ENCODE results near the gene OSGIN1.

The OSGIN1 gene, protein sequence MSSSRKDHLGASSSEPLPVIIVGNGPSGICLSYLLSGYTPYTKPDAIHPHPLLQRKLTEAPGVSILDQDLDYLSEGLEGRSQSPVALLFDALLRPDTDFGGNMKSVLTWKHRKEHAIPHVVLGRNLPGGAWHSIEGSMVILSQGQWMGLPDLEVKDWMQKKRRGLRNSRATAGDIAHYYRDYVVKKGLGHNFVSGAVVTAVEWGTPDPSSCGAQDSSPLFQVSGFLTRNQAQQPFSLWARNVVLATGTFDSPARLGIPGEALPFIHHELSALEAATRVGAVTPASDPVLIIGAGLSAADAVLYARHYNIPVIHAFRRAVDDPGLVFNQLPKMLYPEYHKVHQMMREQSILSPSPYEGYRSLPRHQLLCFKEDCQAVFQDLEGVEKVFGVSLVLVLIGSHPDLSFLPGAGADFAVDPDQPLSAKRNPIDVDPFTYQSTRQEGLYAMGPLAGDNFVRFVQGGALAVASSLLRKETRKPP

DNA sequence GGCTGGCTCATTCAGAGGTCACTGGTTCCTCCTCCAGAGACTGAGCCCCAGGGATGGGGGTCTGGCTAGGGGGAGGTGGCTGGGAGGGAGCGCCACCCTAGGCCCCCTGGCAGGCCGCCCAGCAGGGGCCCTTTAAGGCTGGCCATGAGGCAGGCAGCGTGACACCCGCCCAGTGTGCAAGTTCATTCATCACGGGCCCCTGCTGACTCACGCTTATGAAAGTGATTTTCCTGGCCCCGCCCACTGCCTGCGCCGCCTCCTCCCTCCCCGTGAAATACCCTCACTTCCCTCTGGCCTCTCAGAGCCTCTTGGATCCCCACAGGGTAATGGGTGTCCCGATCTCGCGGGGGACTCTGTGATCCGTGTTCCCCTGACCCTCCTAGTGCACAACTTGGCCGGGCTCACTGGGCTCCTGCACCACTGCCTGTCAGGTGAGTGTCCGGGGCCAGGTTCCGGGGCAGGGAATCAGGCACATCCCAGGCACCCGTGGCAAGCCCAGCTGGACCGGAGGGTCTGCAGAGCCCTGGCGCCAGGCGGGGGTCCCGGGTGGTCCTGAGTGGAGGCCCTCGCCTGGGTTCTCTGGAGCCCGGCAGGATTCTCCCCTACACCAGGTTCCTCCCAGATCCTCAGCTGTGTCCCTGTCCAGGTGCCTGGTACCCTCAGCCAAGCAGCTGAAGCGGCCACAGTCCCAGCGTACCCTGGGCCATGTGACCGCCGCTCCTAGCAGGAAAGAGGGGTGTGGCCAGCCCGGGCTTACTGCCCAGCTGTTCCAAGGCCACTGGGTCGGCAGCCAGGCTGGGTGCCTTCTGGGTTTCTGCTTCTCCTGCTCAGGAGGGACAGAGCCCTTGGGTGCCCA is at the start of gene OSGIN1:
TSS of gene OSGIN1 (plus strand) at position 301 of the 856 bp plus-strand sequence. CDS start 4,432 bp downstream, outside the sequence.
- DNase-seq: peak; percentile 62

DNA sequence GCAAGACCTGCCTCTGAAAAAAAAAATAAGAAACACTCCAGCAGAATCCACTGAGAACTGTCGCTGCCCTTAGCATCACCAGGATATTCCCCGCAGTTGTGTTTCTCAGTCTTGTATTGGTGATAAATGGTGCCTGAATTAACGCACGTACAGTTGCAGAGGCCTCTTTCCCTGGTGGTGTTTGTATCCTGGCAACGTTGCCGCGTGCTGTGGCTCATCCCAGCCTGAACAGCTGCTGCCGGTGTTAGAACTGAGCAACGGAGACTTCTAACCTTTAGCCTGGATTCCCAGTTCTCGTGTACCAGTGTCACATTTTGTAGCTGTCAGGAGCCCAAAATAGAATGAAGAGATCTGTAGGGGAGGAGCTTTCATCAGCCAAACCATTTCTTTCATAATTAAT is 49.3 kb upstream of the OSGIN1 start:
- no peak for DNase-seq

DNA sequence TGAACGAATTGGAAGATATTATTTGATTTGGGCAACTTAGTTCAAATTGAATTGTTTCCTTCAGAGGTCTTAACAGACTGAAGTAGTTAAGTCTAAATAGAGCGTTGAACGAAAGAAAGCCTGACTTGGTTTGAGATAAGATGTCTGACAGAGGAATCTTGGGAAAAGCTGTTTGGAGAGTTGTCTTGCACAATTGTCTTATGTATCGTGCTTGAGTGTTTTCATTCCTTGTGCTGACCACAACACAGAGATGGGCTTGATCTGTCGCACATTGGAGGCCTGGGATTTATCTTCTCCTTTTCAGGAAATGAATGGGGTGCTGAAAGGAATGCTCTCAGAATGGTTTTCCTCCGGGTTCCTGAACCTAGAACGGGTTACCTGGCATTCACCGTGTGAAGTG is 46.4 kb upstream of the OSGIN1 start:
- DNase-seq: no peak

DNA sequence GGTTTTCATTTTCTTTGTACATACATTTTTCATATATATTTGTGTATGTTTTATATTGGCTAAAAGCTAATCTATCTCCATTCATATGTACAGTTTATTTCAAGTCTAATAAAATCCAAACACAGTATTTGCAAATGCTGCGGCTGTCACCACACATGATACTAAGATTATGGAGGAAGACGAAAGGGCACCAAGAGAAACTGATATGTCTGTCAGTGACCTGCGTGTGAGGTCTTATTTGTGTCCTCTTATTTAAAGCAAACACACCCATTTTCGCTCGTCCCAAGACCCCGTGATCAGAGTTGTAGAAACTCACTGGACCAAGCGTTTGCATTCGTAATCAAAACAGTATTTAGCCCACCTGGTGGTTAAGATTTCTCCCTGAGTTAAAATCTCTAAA is 45.9 kb upstream of the OSGIN1 start:
- no peak for DNase-seq

DNA sequence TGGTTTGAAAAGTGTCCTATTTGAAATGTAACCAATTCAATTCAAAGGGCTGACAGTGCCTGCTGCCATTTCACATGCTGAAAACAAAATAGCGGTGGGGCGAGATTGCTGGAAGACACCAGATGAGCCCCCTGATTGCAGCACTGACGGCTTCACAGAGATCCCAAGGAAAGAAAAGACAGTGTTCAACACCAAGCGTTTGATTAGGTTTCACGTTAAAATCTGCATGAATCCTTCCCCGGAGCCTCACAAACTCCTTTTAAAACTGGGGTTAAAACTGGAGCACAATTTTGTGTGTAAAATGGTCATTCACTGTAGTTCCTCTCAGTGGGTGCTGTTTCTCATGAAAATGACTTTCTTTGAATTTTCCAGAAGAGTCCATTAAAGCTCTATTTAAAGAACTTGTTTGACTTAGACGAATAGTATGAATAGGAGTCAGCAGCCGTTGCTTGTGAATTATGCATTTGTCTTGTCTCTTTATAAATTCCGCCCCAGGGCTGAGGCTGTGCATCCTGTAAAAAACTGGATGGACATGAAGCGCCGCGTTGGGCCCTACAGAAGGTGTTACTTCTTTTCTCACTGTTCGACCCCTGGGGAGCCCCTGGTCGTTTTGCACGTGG is 45.3 kb upstream of the OSGIN1 start:
- DNase-seq: no peak

DNA sequence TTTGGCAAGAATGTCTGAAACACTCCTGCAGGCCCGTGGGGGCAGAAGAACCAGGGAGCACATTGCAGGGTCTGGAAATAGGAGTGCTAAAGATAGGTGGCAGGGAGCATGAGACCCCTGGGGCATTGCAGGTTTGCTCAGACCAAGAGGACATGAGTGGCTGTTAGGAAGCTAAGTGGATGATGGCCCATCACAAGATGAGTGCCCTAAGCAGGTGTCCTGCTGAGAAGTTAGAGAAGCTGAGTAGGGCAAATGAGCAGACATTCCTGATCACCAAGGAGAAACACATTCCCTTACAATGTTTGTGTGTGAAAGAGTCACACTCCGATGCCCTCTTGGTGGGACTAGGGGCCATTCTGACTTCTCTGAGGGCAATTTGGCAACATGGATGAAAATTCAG is 44.2 kb upstream of the OSGIN1 start:
- DNase-seq: no peak

DNA sequence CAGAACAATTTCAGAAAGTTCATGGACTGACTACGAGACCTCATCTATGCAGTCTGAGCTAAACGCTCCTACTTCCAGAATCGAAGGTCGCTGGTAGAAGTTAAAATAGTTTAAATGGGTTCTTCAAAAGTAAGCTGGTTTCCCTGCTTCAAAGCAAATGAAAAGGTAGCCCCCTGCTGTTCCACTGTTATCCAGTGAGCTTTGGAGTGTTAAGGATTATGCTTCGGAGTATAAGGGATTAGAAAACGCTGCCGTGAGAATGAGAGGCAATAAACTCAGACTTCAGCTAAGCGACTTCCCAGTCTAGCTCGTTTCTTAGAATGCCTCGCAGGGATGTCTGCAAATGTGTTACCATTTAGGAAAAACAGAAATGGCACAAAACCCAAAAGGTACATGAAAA is 41.8 kb upstream of the OSGIN1 start:
- no peak for DNase-seq

DNA sequence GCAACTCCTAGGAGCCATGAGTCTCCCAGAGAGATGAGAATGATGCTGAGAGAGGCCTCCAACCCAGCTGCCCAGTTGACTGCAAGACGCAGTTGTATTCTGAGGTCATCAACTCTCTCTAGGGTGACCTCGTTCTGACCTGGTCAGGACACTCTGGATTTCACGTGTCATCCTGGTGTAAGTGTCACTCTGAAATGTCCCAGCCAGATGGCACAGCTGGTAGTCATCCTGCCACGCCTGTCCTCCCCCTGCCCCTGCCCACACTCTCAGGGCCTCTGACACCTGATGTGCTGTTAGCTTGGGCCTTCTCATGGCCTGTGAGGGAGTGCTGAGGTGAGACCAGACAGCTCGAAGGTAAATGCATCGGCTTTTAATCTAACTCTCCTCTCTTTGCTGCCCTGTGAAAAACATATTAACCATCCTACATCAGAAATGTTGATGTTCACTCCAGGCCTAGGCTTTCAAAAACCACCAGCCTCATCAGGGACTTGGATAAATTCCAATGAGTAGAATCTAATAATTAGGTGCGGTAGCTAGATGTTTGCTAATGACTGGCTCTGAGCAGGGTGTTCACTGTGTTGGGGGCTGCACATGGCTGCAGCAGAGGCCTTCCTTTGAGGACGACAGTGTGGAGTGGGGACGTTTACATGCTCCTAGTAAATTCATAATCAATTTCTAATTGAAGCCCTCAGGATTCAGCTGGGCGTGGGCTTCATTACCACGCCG is 40.4 kb upstream of the OSGIN1 start:
- DNase-seq: no peak

DNA sequence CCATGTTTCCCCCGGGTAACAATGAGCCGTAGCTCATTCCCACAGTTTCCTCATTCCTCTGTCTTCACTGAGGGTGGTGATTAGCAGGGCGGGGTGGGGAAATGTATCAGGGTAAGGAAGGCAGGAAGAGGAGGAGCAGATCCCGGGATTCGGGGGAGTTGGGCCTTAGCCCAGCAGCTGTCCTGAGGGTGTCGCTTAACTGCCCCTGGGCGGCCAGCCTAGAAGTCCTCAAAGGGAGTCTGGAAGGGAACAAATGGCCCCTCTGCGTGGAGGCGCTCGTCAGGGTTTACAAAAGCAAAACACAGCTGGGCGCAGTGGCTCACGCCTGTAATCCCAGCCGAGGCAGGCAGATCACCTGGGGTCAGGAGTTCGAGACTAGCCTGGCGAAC is 39.8 kb upstream of the OSGIN1 start:
- no peak for DNase-seq

DNA sequence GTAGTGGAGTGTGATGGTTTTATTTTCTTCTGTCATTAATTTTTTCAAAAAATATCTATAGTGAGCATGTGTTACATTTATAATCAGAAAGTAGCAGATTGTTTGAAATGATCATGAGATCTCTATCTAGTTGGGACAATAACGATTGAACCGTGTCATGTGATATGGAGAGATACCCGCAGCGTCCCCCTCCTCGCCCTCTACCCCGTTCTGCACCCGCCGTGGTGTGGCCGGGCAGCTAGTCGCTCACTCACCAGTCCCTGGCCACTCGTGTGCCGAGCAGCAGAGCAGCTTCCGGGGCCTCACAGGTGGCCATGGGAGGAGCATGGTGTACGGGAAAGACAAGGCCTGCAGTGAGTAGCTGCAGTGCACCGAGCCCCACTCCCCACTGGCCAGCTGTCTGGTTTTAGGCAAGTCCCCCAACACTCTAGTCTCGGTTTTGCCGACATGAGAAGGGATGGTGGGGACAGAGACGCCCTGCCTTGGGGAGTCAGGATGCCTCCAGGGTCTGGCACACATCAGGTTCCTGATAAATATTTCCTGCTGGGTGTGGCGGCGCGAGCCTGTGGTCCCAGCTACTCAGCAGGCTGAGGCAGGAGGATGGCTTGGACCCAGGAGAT is 38.8 kb upstream of the OSGIN1 start:
- DNase-seq: no peak

DNA sequence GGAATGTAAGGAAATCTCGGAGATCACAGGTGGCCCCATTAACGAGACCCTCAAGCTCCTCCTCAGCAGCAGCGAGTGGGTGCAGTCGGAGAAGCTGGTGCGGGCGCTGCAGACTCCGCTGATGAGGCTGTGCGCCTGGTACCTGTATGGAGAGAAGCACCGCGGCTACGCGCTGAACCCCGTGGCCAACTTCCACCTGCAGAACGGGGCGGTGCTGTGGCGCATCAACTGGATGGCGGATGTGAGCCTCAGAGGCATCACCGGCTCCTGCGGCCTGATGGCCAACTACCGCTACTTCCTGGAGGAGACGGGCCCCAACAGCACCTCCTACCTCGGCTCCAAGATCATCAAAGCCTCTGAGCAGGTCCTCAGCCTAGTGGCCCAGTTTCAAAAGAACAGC is 38.0 kb upstream of the OSGIN1 start:
- DNase-seq: no peak

DNA sequence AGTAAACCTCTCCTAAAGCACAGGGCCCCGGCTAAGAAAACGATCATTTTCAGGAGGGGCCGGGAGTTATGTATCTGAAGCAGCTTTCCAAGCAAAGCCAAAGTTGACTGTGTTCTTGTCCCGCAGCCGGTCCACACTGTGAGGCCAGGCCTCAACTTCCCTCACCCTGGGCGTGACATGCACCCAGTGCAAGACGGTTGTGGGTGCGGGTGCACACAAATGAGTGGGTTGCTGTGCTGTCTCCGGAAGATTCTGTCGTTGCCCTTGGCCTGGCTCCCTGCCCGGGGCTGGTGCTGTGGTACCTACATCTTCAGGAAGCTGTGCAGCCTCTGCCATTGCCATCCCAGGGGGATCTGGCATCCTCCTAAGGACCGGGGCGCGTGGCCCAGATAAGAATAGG is 37.5 kb upstream of the OSGIN1 start:
- no peak for DNase-seq

DNA sequence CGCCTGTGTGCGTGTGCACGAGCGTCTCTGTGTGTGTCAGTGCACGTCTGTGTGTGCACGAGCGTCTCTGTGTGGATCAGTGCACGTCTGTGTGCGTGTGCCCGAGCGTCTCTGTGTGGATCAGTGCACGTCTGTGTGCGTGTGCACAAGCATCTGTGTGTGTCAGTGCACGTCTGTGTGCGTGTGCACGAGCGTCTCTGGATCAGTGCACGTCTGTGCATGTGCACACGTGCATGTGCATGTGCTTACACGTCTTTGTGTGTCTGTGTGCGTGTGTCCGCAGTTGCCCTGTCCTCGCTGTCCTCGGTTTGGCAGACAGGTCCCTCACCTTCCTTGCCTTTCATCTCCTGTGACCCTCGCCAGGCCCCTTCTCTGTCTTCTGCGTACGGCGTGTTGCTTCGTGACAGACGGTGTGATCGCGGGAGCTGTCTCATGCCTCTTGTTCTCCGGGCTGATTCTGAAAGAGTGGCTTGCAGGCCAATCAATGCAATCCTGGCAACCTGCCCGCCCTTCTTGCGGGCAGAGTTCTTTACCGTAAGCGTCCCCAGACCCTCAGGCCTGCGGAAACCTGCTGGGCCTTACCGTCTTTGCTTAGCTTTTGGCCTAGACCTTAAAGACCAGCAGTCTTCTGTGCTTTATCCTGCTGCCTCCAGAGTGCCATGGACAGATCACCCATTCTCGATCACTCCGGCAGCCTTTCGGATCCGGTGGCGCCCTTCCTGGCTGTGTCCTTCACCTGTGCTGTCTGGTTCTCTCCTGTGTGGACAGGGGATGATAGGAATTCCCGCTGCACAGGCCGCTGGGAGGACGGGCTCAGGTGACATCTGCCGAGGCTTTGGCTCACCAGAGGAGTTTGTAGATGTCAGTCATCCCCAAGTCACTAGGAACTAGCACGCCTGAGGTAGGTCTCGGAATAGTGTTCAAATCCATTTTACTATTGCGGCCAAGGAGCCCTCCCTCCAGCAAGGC is 35.6 kb upstream of the OSGIN1 start:
- DNase-seq: no peak

DNA sequence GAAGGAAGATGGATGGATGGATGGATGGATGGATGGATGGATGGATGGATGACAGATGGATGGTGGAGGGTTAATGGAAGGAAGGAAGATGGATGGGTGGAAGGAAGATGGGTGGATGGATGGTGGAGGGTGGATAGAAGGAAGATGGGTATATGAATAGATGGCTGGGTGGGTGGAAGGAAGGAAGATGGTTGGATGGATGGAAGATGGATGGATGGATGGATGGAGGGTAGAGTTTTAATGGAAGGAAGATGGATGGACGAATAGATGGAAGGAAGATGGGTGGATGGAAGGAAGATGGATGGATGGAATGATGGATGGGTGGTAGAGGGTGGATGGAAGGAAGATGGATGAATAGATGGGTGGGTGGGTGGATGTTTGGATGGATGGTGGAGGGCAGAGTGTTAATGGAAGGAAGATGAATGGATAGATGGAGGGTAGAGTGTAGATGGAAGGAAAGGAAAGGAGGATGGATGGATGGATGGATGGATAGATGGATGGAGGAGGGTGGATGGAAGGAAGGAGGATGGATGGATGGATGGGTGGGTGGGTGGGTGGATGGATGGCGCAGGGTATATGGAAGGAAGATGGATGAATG is 32.0 kb upstream of the OSGIN1 start:
- no peak for DNase-seq

DNA sequence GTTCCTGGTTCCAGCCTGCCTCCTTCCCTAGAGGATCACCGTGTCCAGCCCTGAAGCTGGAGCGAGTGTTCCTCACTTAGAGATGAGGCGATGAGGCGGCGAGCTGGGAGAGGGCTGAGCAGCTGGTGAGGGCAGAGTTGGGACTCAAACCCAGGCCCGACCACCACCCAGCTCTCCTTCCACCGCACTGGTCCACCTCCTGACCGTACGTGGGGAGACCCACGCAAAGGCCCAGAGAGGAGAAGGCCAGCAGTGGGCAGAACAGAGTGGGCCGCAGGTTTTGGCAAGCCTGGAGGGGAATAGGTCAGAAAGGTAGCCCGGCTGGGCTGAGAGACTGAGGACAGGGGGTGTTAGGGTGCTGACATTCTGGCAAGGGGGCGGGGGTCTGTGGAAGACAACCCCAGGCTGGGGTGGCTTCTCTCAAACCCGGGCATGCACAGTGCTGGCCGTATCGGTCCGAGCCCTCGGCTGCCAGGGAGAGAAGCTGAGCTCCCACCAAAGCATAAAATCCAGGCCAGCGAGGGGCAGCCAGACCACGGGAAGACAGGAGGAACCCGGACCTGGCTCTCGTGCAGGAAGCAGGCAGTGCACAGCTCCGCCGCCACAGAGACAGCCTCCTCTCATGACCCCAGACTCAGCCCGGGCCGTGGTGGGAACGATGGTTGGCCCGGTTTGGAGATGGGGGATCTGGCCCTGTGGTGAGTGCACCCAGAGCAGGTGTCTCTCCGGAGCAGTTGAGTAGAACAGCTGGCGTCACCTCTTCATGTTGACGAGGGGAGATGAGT is 29.3 kb upstream of the OSGIN1 start:
- DNase-seq: no peak

DNA sequence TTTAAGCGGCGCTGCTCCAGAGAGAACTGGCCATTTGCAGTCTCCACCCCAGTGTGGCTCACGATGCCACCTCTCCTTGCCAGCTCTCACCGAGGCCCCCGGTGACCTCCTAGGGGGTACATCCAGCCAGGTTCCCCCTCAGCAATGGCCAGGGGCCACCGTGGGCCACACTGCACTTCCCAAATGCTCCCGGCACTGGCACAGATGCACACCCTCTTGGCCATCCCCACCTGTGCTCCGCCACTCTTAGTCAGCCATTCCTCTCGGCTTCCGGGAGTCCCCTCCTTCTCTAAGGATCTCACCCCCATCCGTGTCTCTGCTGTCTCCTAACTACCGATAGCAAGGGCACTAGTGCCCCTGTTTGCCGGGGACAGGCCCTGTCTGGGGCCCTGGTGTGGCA is 28.4 kb upstream of the OSGIN1 start:
- DNase-seq: no peak

DNA sequence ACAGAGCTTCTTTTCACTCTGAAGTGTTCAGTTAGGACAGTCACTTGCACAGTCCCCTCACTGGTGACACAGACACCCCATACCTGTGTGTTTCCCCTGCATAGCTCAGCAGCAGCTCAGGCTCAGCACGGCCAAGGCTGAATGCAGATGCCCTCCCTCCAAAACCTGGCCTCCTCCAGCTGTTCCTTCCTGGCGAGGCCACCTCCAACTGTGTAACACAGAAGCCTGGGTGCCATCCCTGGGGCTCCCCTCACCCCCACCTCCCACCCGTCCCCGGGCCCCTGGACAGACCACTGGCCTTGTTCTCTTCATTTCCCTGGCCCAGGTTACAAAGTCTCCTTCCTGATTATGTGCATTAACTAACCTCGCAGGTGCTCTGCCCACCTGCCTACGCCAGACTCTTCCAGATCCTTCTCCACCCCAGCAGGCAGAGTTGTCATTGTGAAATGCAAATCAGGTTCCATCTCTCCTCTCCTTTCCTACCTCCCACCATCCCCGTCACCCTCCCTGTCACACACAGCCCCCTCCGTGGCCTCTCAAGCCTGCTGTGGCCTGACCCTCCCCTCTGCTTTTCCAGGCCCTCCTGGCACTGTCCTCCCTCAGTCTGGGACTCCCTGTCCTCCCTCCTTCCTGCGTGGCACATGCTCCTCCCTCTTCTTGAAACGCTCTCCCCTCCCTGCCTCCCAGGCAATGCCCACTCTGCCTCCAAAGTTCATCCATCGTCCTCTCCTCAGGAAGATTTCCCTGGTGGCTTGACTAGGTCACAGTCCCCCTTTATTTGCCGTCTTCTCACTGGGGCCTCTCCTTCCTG is 27.7 kb upstream of the OSGIN1 start:
- no peak for DNase-seq

DNA sequence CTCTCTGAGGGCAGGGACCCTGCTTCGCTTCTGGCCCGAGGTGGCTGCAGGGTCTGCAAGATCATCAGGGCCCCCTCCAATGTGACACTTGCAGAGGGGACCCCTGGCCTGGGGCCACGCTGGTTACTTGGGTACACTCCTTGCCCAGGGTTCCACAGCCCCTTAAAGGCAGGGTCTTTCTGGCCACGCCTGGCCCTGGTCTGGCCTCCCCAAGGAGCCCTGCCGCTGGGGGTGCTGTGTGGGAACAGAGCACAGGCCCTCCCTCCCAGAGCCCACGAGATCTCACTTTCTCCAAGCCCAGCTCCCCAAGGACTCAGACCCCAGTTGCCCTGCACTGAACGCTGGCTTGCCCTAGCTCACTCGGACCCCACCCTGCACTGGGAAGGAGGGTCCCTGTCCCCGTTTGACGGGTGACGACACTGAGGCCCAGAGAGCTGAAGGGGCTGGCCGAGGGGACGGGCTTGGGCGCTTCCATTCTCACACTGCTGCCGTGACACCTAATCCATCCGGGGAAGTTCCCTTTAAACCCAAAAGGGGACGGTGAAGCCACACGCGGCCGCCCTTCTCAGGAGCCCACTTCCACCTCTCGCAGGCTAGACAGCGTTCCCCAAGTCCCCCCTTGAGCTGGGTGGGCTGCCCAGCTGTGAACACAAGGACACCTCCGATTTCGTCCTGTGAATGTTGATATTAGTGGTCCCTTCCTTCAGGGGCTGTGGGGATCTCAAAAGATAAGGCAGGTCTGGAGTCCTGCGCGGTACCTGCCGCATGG is 26.9 kb upstream of the OSGIN1 start:
- DNase-seq: no peak

Measured in activated CD8-positive, alpha-beta memory T cell treated with anti-CD3 and anti-CD28 coated beads, Interleukin-2, amount 50 U/mL, for 4 hours (primary cell).